ENCODE results near the gene BTBD17.

The BTBD17 gene

GRCh38 chr17:74317071-74317470 is 44.6 kb downstream of the BTBD17 start:
- Histone ChIP-seq H3K9ac (no peak overlapping the region), H3K27ac (peak overlapping the region; percentile 29), H2AFZ (no peak overlapping the region), H3K27me3 (ENCODE audit: control insufficient read depth, insufficient read depth, low read length) (no peaks in the 10 kb centered on the region), H3K4me2 (ENCODE audit: low read length) (no peak overlapping the region), H3K4me1 (no peaks in the 10 kb centered on the region), H3K9me3 (ENCODE audit: control insufficient read depth, low read length) (no peaks in the 10 kb centered on the region), H3K79me2 (no peaks in the 10 kb centered on the region), H3K36me3 (ENCODE audit: control insufficient read depth, insufficient read depth, low read length) (no peaks in the 10 kb centered on the region), H3K4me3 (ENCODE audit: low read depth, low read length) (no peak overlapping the region)
- no peak for TF ChIP-seq CTCF (IDR thresholded peaks at IDR 0.05)

GRCh38 chr17:74316220-74316619 is 45.4 kb downstream of the BTBD17 start:
- Histone ChIP-seq H3K27me3 (ENCODE audit: control insufficient read depth, insufficient read depth, low read length) (no peaks in the 10 kb centered on the region), H3K27ac (no peak overlapping the region), H2AFZ (no peak overlapping the region), H3K4me1 (no peaks in the 10 kb centered on the region), H3K4me2 (ENCODE audit: low read length) (no peak overlapping the region), H3K36me3 (ENCODE audit: control insufficient read depth, insufficient read depth, low read length) (no peaks in the 10 kb centered on the region), H3K4me3 (ENCODE audit: low read depth, low read length) (no peak overlapping the region), H3K9ac (no peak overlapping the region), H3K9me3 (ENCODE audit: control insufficient read depth, low read length) (no peaks in the 10 kb centered on the region), H3K79me2 (no peaks in the 10 kb centered on the region)
- TF ChIP-seq CTCF (IDR thresholded peaks at IDR 0.05): no peak

GRCh38 chr17:74314877-74315276 is 46.8 kb downstream of the BTBD17 start:
- H2AFZ ChIP-seq: no peak overlapping the region

DNA sequence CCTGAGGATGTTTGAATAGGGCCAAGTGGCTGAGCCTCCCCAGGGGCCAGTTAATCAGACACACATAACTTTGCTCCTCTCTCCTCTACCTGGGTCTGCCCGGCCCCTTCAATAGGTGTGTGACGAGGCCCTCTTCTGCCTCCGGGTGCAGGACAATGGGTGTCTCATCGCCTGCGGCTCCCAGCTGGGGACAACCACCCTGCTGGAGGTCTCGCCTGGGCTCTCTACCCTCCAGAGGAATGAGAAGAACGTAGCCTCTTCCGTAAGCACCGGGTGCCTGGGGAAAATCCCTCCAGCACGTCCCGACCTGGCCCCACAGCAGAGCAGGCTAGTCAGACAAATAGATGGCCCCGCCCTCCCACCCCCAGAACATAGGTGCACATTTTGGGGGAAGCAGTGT is 51.8 kb downstream of the BTBD17 start:
- H3K27ac ChIP-seq: no peak overlapping the region
- no peaks in the 10 kb centered on the region for H3K36me3 ChIP-seq (ENCODE audit: control insufficient read depth, insufficient read depth, low read length)
- H3K4me1 ChIP-seq: no peaks in the 10 kb centered on the region
- H3K27me3 ChIP-seq (ENCODE audit: control insufficient read depth, insufficient read depth, low read length): no peaks in the 10 kb centered on the region
- H3K4me2 ChIP-seq (ENCODE audit: low read length): no peak overlapping the region
- H3K79me2 ChIP-seq: no peaks in the 10 kb centered on the region
- H3K9me3 ChIP-seq (ENCODE audit: control insufficient read depth, low read length): no peaks in the 10 kb centered on the region
- no peak overlapping the region for H3K4me3 ChIP-seq (ENCODE audit: low read depth, low read length)
- no peak overlapping the region for H3K9ac ChIP-seq
- TF ChIP-seq CTCF (IDR thresholded peaks at IDR 0.05): no peak
- no peak overlapping the region for H2AFZ ChIP-seq

More at GRCh38 chr17:74314877-74315276, 46.8 kb downstream of the BTBD17 start:
- Histone ChIP-seq H3K27ac (no peak overlapping the region), H3K27me3 (ENCODE audit: control insufficient read depth, insufficient read depth, low read length) (no peaks in the 10 kb centered on the region), H3K4me3 (ENCODE audit: low read depth, low read length) (no peak overlapping the region), H3K36me3 (ENCODE audit: control insufficient read depth, insufficient read depth, low read length) (no peaks in the 10 kb centered on the region), H3K79me2 (no peaks in the 10 kb centered on the region), H3K4me1 (no peaks in the 10 kb centered on the region), H3K9ac (no peak overlapping the region), H3K9me3 (ENCODE audit: control insufficient read depth, low read length) (no peaks in the 10 kb centered on the region), H3K4me2 (ENCODE audit: low read length) (no peak overlapping the region)
- TF ChIP-seq CTCF (IDR thresholded peaks at IDR 0.05): no peak

- no peaks in the 10 kb centered on the region for H3K9me3 ChIP-seq (ENCODE audit: control insufficient read depth, low read length)
- no peak overlapping the region for H3K9ac ChIP-seq
- H3K79me2 ChIP-seq: no peaks in the 10 kb centered on the region
- no peak overlapping the region for H3K27ac ChIP-seq
- no peak overlapping the region for H3K4me2 ChIP-seq (ENCODE audit: low read length)
- no peaks in the 10 kb centered on the region for H3K4me1 ChIP-seq
- no peaks in the 10 kb centered on the region for H3K27me3 ChIP-seq (ENCODE audit: control insufficient read depth, insufficient read depth, low read length)
- TF ChIP-seq CTCF (IDR thresholded peaks at IDR 0.05): no peak
- H3K4me3 ChIP-seq (ENCODE audit: low read depth, low read length): no peak overlapping the region
- H3K36me3 ChIP-seq (ENCODE audit: control insufficient read depth, insufficient read depth, low read length): no peaks in the 10 kb centered on the region
- H2AFZ ChIP-seq: no peak overlapping the region
These were observed 53.5 kb downstream of the BTBD17 start for GRCh38 chr17:74307984-74308773.

All from parathyroid adenoma (tissue), 2 donors.